Measurements from ENCODE around the gene DHODH.
"Not testable (repeated sequence)": the region's sequence is repeated elsewhere in the genome, so short reads cannot be mapped to it uniquely, and the experiment has no call there.

DNA sequence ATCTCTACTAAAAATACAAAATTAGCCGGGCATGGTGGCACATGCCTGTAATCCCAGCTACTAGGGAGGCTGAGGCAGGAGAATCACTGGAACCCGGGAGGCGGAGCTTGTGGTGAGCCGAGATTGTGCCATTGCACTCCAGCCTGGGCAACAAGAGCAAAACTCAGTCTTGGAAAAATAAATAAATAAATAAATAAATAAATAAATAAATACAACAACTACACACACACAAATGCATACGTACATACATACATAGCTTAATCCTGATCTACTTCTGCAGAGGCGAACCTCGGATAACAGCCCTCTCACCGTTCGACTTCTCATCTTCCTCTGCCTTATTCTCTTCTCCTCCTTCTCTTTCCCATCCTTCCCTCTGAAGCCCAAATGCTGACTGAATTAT is 11.0 kb upstream of the DHODH start:
- not testable (repeated sequence) for TF ChIP-seq POLR2A, CTCF, POLR2AphosphoS5 (IDR thresholded peaks at IDR 0.05)

Data from suprapubic skin (tissue), 4 donors.